Esophagus squamous epithelium (tissue), 5 donors: ENCODE measurements around the gene STIMATE. TPM values are rescaled to one million over a fixed set of nuclear protein-coding genes. Genes with fewer than 3 reads are reported as not detected.

ENCODE experiments used
- DNase-seq: peaks from one replicate; lab custom pipeline; 2025; lab: John Stamatoyannopoulos, UW
- H3K27ac ChIP-seq, 4 donors: fragments of 200-600 bp; sonication (generic); one replicate each; pipeline ENCODE4 v1.5.1; 2016 to 2019; ENCODE audit warnings: mild to moderate bottlenecking in 1 of 4
- H3K27me3 ChIP-seq, 4 donors: fragments of 200-600 bp; sonication (generic); 1 replicate in 3 of 4; 2 replicates in 1 of 4; pipeline versions ENCODE4 v1.5.1 to v1.6.0; 2017 to 2021; ENCODE audit warnings: antibody characterized with exemption in 1 of 4
- H3K36me3 ChIP-seq, 3 donors: fragments of 200-600 bp; sonication (generic); one replicate each; pipeline ENCODE4 v1.5.1; 2016 to 2019
- H3K4me1 ChIP-seq, 3 donors: fragments of 200-600 bp; sonication (generic); one replicate each; pipeline ENCODE4 v1.5.1; 2017 to 2019
- H3K4me3 ChIP-seq, 4 donors: fragments of 200-600 bp; sonication (generic); 1 replicate in 3 of 4; 2 replicates in 1 of 4; pipeline ENCODE4 v1.5.1; 2016 to 2019; ENCODE audit warnings: mild to moderate bottlenecking in 2 of 4, moderate library complexity in 1 of 4
- H3K9me3 ChIP-seq, 3 donors: fragments of 200-600 bp; sonication (generic); one replicate each; pipeline ENCODE4 v1.5.1; 2016 to 2019
- POLR2A ChIP-seq, 4 donors: fragments of 450-650 bp; IDR thresholded peaks; one replicate each; pipeline ENCODE4 v1.6.1; 2017; ENCODE audit warnings: antibody characterized with exemption in 4 of 4, mild to moderate bottlenecking in 4 of 4, moderate library complexity in 3 of 4
- WGBS, 2 donors: methylation state at CpG; one replicate each; pipeline ENCODE4 v1.1.5; 2018; 5-methylcytosine and 5-hydroxymethylcytosine counted together
- intact Hi-C: fragments of 100-400 bp; cut with DNase I; formaldehyde crosslinking; loops from one replicate; pipeline ENCODE4 v1.15.0; 2022
- total RNA-seq, 4 donors: library from RNA; depleted of rRNA; stranded (reverse); fragments of >200 nt; gene quantifications; one replicate each; pipeline ENCODE4 v1.1.0, GENCODE V29; 2016
- TF ChIP-seq, protein P1 (sequence below), 6 experiments: fragments of 450-650 bp in 4 of 6; fragments of 200-600 bp in 2 of 6; sonication (generic) in 2 of 6; IDR thresholded peaks; one replicate each; pipeline ENCODE4 v1.5.1; 2016 to 2019; ENCODE audit warnings: antibody characterized with exemption in 6 of 6, mild to moderate bottlenecking in 4 of 6, moderate library complexity in 4 of 6
- donor health status: DM: yes; HTN: yes; CAD: no.

Gene STIMATE
- total RNA-seq, 4 donors from 2014 or later = 7.0 to 14.7 (median 12.4) TPM

DNA sequence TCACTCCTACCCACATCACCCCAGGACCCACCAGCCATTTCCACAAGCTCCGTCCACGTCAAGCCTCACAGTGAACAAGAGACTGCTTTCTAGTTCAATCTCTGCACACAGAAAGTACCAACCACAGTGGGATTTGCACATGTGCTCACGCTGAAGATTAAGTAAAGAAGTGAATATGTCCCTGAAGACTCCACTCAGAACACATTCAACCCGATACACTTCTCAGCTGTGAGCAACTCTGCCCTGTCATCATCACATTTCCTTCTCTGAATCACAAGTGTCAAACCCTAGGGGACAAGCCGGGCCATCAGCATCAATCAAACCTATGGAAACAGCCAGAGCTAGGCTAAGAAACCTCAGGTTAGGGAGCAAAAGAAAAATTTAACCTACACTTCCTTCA, 1.9 kb downstream of the STIMATE start:
- no peaks in the 10 kb centered on the region for H3K9me3 ChIP-seq
- 44 to 54% methylated on average over 2 to 5 of the region's 5 CpGs for WGBS, 2 donors
- no peak for DNase-seq
- TF ChIP-seq, protein P1, sequence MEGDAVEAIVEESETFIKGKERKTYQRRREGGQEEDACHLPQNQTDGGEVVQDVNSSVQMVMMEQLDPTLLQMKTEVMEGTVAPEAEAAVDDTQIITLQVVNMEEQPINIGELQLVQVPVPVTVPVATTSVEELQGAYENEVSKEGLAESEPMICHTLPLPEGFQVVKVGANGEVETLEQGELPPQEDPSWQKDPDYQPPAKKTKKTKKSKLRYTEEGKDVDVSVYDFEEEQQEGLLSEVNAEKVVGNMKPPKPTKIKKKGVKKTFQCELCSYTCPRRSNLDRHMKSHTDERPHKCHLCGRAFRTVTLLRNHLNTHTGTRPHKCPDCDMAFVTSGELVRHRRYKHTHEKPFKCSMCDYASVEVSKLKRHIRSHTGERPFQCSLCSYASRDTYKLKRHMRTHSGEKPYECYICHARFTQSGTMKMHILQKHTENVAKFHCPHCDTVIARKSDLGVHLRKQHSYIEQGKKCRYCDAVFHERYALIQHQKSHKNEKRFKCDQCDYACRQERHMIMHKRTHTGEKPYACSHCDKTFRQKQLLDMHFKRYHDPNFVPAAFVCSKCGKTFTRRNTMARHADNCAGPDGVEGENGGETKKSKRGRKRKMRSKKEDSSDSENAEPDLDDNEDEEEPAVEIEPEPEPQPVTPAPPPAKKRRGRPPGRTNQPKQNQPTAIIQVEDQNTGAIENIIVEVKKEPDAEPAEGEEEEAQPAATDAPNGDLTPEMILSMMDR (IDR thresholded peaks at IDR 0.05) = no peak
- no peak for TF ChIP-seq POLR2A (IDR thresholded peaks at IDR 0.05)
- no peaks in the 10 kb centered on the region for H3K36me3 ChIP-seq
- peaks cover 17 to 75% (median 27%) of the 10 kb centered on the region in 3 donors for H3K4me1 ChIP-seq
- peak overlapping the region in 3 of 4 donors; percentile 20 to 86 (median 51) for H3K27ac ChIP-seq
- H3K4me3 ChIP-seq = no peak overlapping the region
- intact Hi-C loops = no loop called here
- no peaks in the 10 kb centered on the region for H3K27me3 ChIP-seq

DNA sequence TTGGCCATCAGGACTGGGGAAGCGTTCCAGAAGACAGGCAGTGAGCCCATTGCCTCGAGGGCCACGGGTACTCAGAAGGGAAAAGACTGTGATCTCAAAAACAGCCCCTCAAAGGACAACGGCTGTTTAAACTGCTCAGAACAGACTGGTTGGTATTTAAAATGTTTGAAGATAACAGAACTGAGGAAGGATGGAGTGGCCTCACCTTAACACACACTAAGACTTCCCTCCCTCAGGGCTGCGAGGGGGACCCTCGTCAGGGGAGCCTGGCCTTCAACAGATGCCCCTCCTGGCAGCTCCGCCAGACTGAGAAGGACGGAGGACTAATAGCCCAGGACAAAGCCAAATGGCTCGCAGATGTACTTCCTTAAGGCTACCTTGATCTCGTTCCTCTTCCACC, 2.6 kb downstream of the STIMATE start:
- WGBS, 2 donors = 70 to 77% methylated on average over 10 of the region's 10 CpGs
- Histone ChIP-seq H3K4me1 (peaks cover 17 to 75% (median 27%) of the 10 kb centered on the region in 3 donors), H3K27me3 (no peaks in the 10 kb centered on the region), H3K4me3 (no peak overlapping the region), H3K27ac (peak overlapping the region in 3 of 4 donors; percentile 20 to 86 (median 51)), H3K9me3 (no peaks in the 10 kb centered on the region), H3K36me3 (no peaks in the 10 kb centered on the region)
- TF ChIP-seq POLR2A (IDR thresholded peaks at IDR 0.05) = no peak
- TF ChIP-seq, protein P1 (IDR thresholded peaks at IDR 0.05) = no peak
- no peak for DNase-seq
- intact Hi-C loops = no loop called here

DNA sequence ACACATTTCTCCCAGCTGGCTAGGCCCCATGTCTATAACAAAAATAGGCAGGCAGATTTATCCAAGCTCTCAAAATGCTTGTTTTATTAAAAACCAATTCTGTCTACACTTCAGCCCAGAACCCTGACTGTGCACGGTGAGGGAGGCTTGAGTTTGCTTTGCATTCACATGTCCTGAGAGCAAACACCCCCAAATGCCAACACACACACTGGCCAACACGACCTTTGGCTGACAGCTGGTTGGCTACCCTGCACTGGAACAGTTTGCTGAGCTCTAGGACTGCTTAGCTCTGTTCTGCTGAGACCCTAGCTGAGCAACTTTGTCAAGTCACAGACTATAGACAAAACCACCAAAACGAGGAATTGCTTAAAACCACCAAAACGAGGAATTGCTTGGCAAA, 3.6 kb downstream of the STIMATE start:
- DNase-seq = no peak
- TF ChIP-seq, protein P1 (IDR thresholded peaks at IDR 0.05) = no peak
- TF ChIP-seq POLR2A (IDR thresholded peaks at IDR 0.05) = no peak
- Histone ChIP-seq H3K9me3 (no peaks in the 10 kb centered on the region), H3K27me3 (no peaks in the 10 kb centered on the region), H3K4me1 (peaks cover 17 to 75% (median 27%) of the 10 kb centered on the region in 3 donors), H3K36me3 (no peaks in the 10 kb centered on the region), H3K27ac (peak overlapping the region in 3 of 4 donors; percentile 66 to 86 (median 66)), H3K4me3 (no peak overlapping the region)
- WGBS, 2 donors = 46 to 58% methylated on average over 3 of the region's 4 CpGs
- intact Hi-C loops = no loop called here

DNA sequence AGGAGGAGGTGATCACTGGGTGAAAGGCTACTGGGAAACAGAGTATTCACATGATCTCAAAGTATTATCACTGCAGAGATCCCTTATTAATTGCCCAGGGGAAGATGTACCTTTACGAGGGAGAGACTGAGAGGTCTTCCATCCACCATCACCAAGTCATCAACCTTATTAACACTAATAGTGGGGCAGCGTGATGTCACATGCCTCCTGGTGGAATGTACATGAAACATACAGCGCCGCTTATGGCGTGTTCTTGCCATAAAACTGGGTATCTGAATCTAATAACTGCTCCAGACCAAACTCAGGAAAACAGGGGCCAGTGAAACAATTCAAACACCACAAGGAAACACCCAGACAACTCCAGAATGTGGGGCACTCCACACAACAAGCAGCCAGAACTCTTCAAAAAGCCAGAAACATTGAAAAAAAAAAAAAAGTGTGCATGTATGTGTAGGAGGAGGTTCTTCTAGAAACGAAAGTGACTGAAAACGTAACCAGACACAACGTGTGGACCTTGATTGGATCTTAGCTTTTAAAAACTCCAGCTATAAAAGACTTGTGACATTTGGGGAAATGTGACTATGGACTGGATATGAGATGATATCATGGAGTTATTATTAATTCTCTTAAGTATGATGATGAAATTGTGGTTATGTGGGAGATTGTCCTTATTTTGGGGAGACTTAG, 4.6 kb downstream of the STIMATE start:
- peak overlapping the region in 3 of 4 donors; percentile 66 to 86 (median 66) for H3K27ac ChIP-seq
- no peaks in the 10 kb centered on the region for H3K9me3 ChIP-seq
- intact Hi-C loops = no loop called here
- DNase-seq = no peak
- H3K4me1 ChIP-seq = peaks cover 14 to 71% (median 27%) of the 10 kb centered on the region in 3 donors
- TF ChIP-seq, protein P1 (IDR thresholded peaks at IDR 0.05) = peak in 1 of 6 experiments; percentile 3
- TF ChIP-seq POLR2A (IDR thresholded peaks at IDR 0.05) = no peak
- 63 to 77% methylated on average over 8 of the region's 8 CpGs for WGBS, 2 donors
- no peaks in the 10 kb centered on the region for H3K36me3 ChIP-seq
- no peaks in the 10 kb centered on the region for H3K27me3 ChIP-seq
- peak overlapping the region in 2 of 4 donors; percentile 12 to 15 for H3K4me3 ChIP-seq

DNA sequence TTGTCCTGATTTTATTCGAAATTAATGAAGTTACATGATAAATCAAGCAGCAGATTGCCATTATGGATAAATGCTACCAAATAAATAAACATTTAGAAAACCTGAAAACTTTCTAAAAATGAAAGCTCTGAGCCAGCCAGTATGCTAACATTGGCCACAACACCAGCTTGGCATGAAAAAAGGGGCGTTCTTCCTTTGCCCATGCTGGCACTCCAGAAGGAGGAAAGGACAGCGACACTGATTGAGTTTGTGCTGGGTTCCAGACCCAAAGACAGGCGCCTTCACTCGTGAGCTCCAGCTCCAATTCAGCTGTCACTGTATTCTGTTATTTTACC, 5.1 kb downstream of the STIMATE start:
- Histone ChIP-seq H3K27me3 (no peaks in the 10 kb centered on the region), H3K9me3 (no peaks in the 10 kb centered on the region), H3K4me1 (peaks cover 12 to 68% (median 27%) of the 10 kb centered on the region in 3 donors), H3K27ac (peak overlapping the region in 3 of 4 donors; percentile 51 to 86 (median 66)), H3K4me3 (peak overlapping the region in 1 of 4 donors; percentile 12), H3K36me3 (no peaks in the 10 kb centered on the region)
- intact Hi-C loops = no loop called here
- no peak for DNase-seq
- WGBS, 2 donors = 79 to 80% methylated on average over 5 of the region's 5 CpGs
- TF ChIP-seq, protein P1 (IDR thresholded peaks at IDR 0.05) = no peak
- no peak for TF ChIP-seq POLR2A (IDR thresholded peaks at IDR 0.05)
